ENCODE measurements around the gene TECTA.
"Not testable (repeated sequence)": the region's sequence is repeated elsewhere in the genome, so short reads cannot be mapped to it uniquely, and the experiment has no call there.

TECTA gene

DNA sequence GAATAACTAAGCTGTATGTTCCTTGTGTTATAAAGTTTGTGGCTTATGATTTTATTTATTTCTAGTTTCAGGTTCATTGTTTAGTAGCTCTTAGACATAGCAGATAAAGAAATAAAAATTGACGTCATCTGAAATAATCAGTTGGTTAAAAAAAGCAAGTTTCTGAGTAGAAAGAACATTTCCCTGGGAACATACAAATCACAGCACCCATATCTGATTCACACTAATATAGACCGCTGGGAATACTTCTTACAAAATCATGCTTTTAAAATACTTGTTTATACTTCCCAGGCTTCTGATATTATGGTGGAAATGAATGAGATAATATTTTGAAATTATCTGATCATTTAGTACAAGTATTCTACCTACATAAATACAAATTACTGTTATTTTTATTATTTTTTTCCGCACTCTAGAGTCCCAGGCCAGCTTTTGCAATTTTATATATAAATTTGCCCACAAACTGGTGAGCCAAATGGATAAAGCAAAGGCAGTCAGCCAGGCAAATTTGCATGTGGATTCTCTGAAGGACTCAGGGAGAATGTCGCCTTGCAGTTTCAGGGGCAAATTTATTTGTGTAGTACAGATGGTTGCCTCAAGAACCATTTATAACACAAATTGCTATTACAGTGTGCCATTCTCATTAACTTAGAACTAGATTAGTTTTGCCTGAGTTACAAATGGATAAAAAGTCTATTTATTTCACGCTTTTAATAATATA, 128.6 kb downstream of the TECTA start:
- H3K4me3 ChIP-seq (ENCODE audit: low read depth, low read length), result no peak overlapping the region
- TF ChIP-seq, protein P1, sequence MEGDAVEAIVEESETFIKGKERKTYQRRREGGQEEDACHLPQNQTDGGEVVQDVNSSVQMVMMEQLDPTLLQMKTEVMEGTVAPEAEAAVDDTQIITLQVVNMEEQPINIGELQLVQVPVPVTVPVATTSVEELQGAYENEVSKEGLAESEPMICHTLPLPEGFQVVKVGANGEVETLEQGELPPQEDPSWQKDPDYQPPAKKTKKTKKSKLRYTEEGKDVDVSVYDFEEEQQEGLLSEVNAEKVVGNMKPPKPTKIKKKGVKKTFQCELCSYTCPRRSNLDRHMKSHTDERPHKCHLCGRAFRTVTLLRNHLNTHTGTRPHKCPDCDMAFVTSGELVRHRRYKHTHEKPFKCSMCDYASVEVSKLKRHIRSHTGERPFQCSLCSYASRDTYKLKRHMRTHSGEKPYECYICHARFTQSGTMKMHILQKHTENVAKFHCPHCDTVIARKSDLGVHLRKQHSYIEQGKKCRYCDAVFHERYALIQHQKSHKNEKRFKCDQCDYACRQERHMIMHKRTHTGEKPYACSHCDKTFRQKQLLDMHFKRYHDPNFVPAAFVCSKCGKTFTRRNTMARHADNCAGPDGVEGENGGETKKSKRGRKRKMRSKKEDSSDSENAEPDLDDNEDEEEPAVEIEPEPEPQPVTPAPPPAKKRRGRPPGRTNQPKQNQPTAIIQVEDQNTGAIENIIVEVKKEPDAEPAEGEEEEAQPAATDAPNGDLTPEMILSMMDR (IDR thresholded peaks at IDR 0.05; ENCODE audit: low read depth, low read length), result no peak
- in situ Hi-C loops (cut with HindIII; ENCODE audit: low sequenced_read_pairs), result no loop called here
- DNase-seq (ENCODE audit: low read depth, low spot score), result no peak

DNA sequence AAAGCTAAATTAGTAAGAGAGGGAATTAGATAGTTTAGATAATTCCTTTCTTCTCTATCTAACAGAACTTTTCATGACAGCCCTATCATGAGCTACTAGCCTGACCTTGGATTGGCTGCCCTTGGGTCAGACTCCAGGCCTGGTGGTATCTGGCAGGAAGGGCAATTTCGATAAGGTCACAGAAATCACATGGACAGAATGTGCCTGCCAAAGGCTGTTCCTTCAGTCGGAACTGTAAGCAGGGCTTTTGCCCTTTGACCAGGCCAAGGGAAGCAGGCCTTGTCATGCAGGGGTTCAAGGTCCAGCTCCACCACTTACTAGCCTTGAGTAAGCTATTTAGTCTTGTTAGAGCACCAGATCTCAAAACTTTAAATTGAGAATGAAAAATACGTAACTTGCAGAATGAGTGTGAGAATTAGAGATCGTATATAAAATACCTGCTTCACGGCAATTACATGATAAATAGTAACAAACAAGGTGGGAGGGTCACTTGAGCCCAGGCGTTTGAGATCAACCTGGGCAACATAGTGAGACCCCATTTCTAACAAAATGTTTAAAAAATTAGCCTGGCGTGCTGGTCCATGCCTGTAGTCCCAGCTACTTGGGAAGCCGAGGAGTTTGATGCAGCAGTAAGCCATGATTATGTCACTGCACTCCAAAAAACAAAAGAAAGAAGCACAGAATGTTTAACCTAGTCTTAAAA, 130.7 kb downstream of the TECTA start:
- in situ Hi-C loops (cut with HindIII; ENCODE audit: low sequenced_read_pairs), result no loop called here
- TF ChIP-seq, protein P1 (IDR thresholded peaks at IDR 0.05; ENCODE audit: low read depth, low read length), result no peak
- no peak overlapping the region for H3K4me3 ChIP-seq (ENCODE audit: low read depth, low read length)
- DNase-seq (ENCODE audit: low read depth, low spot score), result no peak

DNA sequence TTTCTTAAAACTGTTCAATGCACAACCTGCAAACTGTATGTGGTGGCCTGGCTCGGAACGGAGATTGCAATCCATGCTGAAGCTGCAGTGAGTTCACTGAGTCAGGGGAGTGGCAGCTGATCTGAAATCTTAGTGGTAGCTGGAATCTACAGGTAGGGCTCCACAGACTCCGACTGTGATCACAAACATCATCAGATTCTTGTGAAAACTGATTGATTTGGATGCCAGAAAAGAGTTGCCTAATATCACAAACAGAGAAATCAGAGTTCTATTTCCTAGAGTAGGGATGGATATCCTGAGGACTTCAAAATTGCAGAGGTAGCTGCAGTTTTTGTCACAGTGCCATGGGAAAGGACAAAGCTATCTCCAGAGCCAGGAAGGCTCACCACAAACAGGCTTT, 134.0 kb downstream of the TECTA start:
- TF ChIP-seq, protein P1 (IDR thresholded peaks at IDR 0.05; ENCODE audit: low read depth, low read length), result no peak
- H3K4me3 ChIP-seq (ENCODE audit: low read depth, low read length), result no peak overlapping the region
- in situ Hi-C loops (cut with HindIII; ENCODE audit: low sequenced_read_pairs), result no loop called here
- DNase-seq (ENCODE audit: low read depth, low spot score), result no peak

DNA sequence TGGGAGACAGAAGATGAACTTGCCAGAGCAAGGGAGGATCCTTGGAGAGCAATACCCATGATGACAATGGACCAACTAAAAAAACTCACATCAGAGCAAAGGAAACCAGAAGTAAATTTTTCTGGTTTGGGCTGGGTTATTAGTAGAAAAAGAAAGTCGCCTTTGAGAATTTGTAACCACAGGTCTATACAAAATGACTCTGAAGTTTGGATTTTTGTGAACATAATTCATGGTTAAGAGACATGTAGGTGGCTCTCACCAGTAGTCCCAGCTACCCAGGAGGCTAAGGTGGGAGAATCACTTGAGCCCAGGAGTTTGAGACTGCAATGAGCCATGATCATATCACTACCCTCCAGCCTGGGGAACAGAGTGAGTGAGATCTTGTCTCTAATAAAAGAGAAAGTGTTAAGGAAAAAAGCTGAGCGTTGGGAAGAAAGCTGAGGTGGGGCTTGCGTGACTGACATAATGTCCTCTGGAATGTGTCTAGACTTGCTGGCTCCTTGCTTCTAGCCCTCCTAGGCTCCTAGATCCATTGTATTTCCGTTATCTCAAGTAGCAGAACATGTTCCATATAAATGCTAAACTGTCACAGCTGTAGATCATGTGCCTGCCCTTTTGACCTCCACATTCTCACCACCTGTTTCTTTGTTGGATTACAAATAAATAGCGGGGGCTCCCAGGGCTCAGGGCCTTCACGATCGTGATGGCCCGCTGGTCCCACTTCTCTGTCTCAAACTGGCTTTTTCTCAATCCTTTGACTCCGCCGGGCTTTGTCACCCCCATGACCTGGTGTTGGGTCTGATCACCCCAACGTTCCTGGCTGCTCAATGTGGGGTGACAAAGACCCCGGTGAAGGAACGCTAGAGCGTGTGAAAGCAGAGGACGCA, 135.3 kb downstream of the TECTA start:
- no peak overlapping the region for H3K4me3 ChIP-seq (ENCODE audit: low read depth, low read length)
- TF ChIP-seq, protein P1 (IDR thresholded peaks at IDR 0.05; ENCODE audit: low read depth, low read length), result no peak
- peak; percentile 52 for DNase-seq (ENCODE audit: low read depth, low spot score)
- in situ Hi-C loops (cut with HindIII; ENCODE audit: low sequenced_read_pairs), result no loop called here

DNA sequence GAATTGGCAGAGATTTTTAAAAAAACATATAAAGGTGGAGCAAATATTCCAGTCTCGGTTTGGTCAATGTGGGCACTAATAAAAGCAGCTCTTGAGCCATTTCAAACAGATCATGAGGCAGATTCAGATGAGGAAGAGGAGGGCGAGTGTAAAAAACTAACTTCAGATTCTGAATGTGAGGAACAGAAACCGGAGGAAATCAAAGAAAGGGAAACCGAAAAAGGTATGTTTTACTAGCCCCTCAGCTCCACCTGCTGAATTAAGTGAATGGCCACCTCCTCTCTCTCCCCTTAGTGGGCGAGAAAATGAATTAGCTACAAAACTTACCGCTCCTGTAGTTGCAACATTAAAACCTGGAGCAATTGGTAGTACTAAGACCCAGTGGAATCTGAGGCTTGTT, 136.2 kb downstream of the TECTA start:
- DNase-seq (ENCODE audit: low read depth, low spot score); in situ Hi-C loops (cut with HindIII; ENCODE audit: low sequenced_read_pairs); H3K4me3 ChIP-seq (ENCODE audit: low read depth, low read length): not testable (repeated sequence)

DNA sequence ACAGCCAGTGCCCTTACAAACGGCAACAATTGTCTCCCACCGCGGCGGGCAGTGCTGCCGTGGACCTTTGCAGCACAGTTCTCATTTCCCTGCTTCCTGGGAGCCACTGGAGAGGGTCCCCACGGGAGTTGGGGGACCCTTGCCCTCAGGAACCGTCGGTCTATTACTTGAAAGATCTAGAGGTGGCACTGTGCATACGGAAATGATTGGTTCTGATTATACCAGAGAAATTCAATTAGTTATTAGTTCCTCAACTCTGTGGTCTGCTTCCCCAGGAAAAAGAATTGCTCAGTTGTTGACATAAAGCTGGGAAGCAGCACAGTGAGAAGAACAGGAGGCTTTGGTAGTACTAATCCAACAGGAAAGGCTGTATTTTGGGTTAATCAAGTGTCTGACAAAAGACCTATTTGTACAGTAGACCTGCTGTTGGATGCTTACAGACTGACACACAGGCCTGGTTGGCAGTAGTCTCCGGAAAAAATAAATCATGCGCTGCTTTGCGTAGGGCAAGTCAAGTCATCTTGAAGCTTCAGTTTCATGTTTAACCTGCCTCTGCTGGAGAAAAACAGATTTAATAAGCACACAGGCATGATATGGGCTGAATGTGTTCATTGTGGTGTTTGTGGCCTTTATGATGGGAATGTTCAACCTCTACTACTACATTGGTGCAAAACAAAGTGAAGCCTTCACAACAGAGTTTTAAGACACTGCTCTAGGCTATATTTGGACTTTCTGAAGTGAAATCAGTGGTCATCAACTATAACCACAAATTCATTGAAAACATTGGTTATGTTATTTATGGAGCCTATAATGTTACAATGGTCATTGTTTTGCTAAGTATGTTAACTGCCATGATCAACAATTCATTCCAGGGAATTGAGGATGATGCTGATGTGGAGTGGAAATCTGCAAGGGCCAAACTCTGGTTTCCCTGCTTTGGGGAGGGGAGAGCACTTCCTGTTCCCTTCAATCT, 136.9 kb downstream of the TECTA start:
- no peak overlapping the region for H3K4me3 ChIP-seq (ENCODE audit: low read depth, low read length)
- DNase-seq (ENCODE audit: low read depth, low spot score), result peak; percentile 76

More for the DNA sequence above, 136.9 kb downstream of the TECTA start:
- in situ Hi-C loops (cut with HindIII; ENCODE audit: low sequenced_read_pairs), result no loop called here
- TF ChIP-seq, protein P1 (IDR thresholded peaks at IDR 0.05; ENCODE audit: low read depth, low read length), result no peak
